Measurements from ENCODE around the gene PRDM16.

GRCh38 chr1:3255680-3256079 is 186.7 kb downstream of the PRDM16 start:
- TF ChIP-seq ELK1 (IDR thresholded peaks at IDR 0.05; ENCODE audit: borderline replicate concordance, low read depth, low read length), result no peak
- no peak for TF ChIP-seq POLR2A (IDR thresholded peaks at IDR 0.05; ENCODE audit: low read depth, low read length)
- TF ChIP-seq CTCF (conservative IDR thresholded peaks at IDR 0.05; ENCODE audit: low read depth, low read length), result no peak
- no peak for TF ChIP-seq USF2 (IDR thresholded peaks at IDR 0.05; ENCODE audit: low read depth, low read length)
- no peak for TF ChIP-seq MXI1 (IDR thresholded peaks at IDR 0.05; ENCODE audit: borderline replicate concordance, low read depth, low read length)
- TF ChIP-seq RAD21 (IDR thresholded peaks at IDR 0.05; ENCODE audit: low read length), result no peak
- TF ChIP-seq CHD1 (IDR thresholded peaks at IDR 0.05; ENCODE audit: low read depth, low read length), result no peak
- no peak for TF ChIP-seq BHLHE40 (IDR thresholded peaks at IDR 0.05; ENCODE audit: low read depth, low read length)
- TF ChIP-seq CEBPB (IDR thresholded peaks at IDR 0.05; ENCODE audit: low read depth, low read length), result no peak
- TF ChIP-seq MAZ (IDR thresholded peaks at IDR 0.05; ENCODE audit: borderline replicate concordance, low read depth, low read length), result no peak
- TF ChIP-seq RFX5 (IDR thresholded peaks at IDR 0.05; ENCODE audit: low read depth, low read length), result no peak
